ENCODE measurements around the gene CUEDC1. TPM values are rescaled to one million over a fixed set of nuclear protein-coding genes. Genes with fewer than 3 reads are reported as not detected.
A peak's percentile ranks its signal among the peaks of the same experiment; 100 is the strongest.

The CUEDC1 gene
- total and polyA plus RNA-seq, 2 of the 13 experiments (the other 11 are each of a cell fraction or from before 2014, with no cell fraction given) = 7.4 to 12.9 TPM

GRCh38 chr17:57900991-57901743 is 54.0 kb downstream of the CUEDC1 start (continued):
- TF ChIP-seq THAP9 (CRISPR knock-in tag; IDR thresholded peaks at IDR 0.05; ENCODE audit: borderline replicate concordance) (peak; percentile 15; the same call in 1 of the 2 replicates), NFE2 (CRISPR knock-in tag; IDR thresholded peaks at IDR 0.05) (no peak), ZNF3 (CRISPR knock-in tag; IDR thresholded peaks at IDR 0.05) (no peak), POLR2AphosphoS2 (IDR thresholded peaks at IDR 0.05; ENCODE audit: low read depth, low read length) (no peak), FOXP4 (CRISPR knock-in tag; IDR thresholded peaks at IDR 0.05) (peak; percentile 80), TEAD3 (CRISPR knock-in tag; optimal IDR thresholded peaks at IDR 0.05; ENCODE audit: borderline replicate concordance) (peak; percentile 87), FOXO1 (CRISPR knock-in tag; IDR thresholded peaks at IDR 0.05) (0 out of 2 replicates have a peak, but pooled peaks have one; percentile 39), DR1 (CRISPR knock-in tag; IDR thresholded peaks at IDR 0.05) (no peak), LCORL (IDR thresholded peaks at IDR 0.05) (no peak), LCORL (CRISPR knock-in tag; IDR thresholded peaks at IDR 0.05) (peak; percentile 85), ERF (CRISPR knock-in tag; IDR thresholded peaks at IDR 0.05) (peak; percentile 44; the same call in 1 of the 2 replicates), MIER3 (CRISPR knock-in tag; IDR thresholded peaks at IDR 0.05; ENCODE audit: borderline replicate concordance) (no peak), RERE (CRISPR knock-in tag; IDR thresholded peaks at IDR 0.05; ENCODE audit: low read depth) (no peak), ZNF784 (CRISPR knock-in tag; IDR thresholded peaks at IDR 0.05; ENCODE audit: borderline replicate concordance) (no peak), LBX2 (CRISPR knock-in tag; IDR thresholded peaks at IDR 0.05; ENCODE audit: borderline replicate concordance) (no peak), ATF5 (CRISPR knock-in tag; IDR thresholded peaks at IDR 0.05; ENCODE audit: low read depth) (no peak), PRMT3 (CRISPR knock-in tag; IDR thresholded peaks at IDR 0.05; ENCODE audit: borderline replicate concordance, low read depth) (no peak)

Measured in HepG2 (cell line).